ENCODE measurements around the gene GNA14.

GRCh38 chr9:77488439-77489126 is 159.5 kb downstream of the GNA14 start:
- TF ChIP-seq CTCF (IDR thresholded peaks at IDR 0.05): peak in 4 of 7 experiments; percentile 8 to 31 (median 24)
- no peak for TF ChIP-seq POLR2A (IDR thresholded peaks at IDR 0.05)
